Measurements from ENCODE around the gene DNPEP.
"Not testable (repeated sequence)": the region's sequence is repeated elsewhere in the genome, so short reads cannot be mapped to it uniquely, and the experiment has no call there.

Gene DNPEP

DNA sequence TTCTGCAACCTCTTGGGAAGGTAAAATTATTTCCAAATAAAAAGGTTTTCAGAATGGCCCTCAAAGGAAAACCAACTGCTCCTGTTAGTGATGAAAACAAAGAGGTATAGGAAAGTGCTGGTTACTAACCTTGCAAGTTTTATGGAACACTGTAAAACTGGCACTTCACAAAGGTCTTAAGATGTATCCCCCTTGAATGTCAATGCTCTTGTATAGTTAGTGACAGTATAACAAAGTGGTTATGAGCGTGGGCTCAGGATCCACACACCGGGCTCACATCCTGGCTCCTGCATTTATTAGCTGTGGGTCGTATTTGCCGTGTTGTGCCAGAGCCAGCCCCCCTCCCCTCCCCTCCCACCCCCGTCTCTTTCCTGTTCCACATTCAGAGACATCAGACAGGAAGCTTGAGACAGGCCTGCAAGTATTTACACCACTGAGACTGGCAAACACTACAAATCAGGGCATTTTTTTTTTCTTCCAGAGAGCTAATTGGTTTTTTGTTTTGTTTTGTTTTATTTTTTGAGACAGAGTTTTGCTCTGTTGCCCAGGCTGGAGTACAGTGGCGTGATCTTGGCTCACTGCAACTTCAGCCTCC, 9.2 kb upstream of the DNPEP start:
- Histone ChIP-seq H3K27ac (ENCODE audit: low read depth, low read length) (no peak overlapping the region), H3K4me1 (ENCODE audit: insufficient read depth, low read length) (peaks cover 1% of the 10 kb centered on the region; the same call in 1 of the 2 replicates), H3K9me3 (ENCODE audit: insufficient read depth, low read depth, low read length) (no peaks in the 10 kb centered on the region), H3K36me3 (ENCODE audit: insufficient read depth, low read length) (no peaks in the 10 kb centered on the region), H3K27me3 (ENCODE audit: insufficient read depth, low read length) (no peaks in the 10 kb centered on the region), H3K4me3 (ENCODE audit: low read length) (no peak overlapping the region), H3K9ac (ENCODE audit: low read depth, low read length) (no peak overlapping the region)
- 86% methylated on average over 6 of the region's 6 CpGs for WGBS

DNA sequence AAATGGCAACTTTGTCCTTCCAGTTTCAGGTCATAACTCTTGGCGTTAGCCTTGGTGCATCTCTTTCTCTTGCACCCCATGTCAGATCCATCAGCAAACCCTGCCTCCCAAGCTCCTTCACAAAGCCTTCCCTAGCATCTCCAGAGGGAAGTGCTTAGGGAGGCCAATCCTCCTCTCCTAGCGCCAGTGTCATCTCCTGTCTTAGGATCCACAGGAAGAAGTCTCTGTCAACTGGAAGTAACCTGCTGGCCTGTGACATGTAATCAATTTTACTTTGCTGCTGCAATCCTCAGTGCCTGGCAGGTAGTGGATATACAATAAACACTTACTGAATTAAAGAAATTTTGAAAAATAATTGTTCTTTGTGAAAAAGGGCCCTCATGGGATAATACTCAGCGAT, 7.9 kb upstream of the DNPEP start:
- no peaks in the 10 kb centered on the region for H3K36me3 ChIP-seq (ENCODE audit: insufficient read depth, low read length)
- H3K4me1 ChIP-seq (ENCODE audit: insufficient read depth, low read length): no peaks in the 10 kb centered on the region
- H3K27ac ChIP-seq (ENCODE audit: low read depth, low read length): no peak overlapping the region
- H3K27me3 ChIP-seq (ENCODE audit: insufficient read depth, low read length): no peaks in the 10 kb centered on the region
- H3K4me3 ChIP-seq (ENCODE audit: low read length): no peak overlapping the region
- 92% methylated on average over 3 of the region's 3 CpGs for WGBS
- no peaks in the 10 kb centered on the region for H3K9me3 ChIP-seq (ENCODE audit: insufficient read depth, low read depth, low read length)
- H3K9ac ChIP-seq (ENCODE audit: low read depth, low read length): no peak overlapping the region

DNA sequence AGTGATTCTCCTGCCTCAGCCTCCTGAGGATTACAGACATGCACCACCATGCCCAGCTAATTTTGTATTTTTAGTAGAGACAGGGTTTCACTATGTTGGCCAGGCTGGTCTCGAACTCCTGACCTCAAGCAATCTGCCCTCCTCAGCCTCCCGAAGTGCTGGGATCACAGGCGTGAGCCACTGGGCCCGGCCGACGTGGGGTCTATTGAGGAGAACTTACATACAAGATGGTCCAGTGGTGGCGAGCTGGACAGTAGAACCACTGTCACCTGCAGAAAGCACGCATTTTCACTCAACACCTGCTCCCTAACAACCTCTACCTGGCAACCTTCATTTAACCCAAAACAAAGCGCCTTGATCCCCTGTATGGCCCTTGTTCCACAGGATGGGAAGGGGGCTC, 7.3 kb upstream of the DNPEP start:
- not testable (repeated sequence) for H3K9ac ChIP-seq (ENCODE audit: low read depth, low read length); H3K9me3 ChIP-seq (ENCODE audit: insufficient read depth, low read depth, low read length); H3K27me3 ChIP-seq (ENCODE audit: insufficient read depth, low read length); H3K4me3 ChIP-seq (ENCODE audit: low read length); H3K4me1 ChIP-seq (ENCODE audit: insufficient read depth, low read length); H3K36me3 ChIP-seq (ENCODE audit: insufficient read depth, low read length); H3K27ac ChIP-seq (ENCODE audit: low read depth, low read length)
- 94% methylated on average over 9 of the region's 9 CpGs for WGBS

GRCh38 chr2:219392754-219393153, 5.0 kb upstream of the DNPEP start:
- Histone ChIP-seq H3K9ac (ENCODE audit: low read depth, low read length) (no peak overlapping the region), H3K27ac (ENCODE audit: low read depth, low read length) (no peak overlapping the region), H3K4me1 (ENCODE audit: insufficient read depth, low read length) (0 out of 2 replicates have a peak, but pooled peaks cover 2% of the 10 kb centered on the region), H3K36me3 (ENCODE audit: insufficient read depth, low read length) (no peaks in the 10 kb centered on the region), H3K4me3 (ENCODE audit: low read length) (no peak overlapping the region), H3K9me3 (ENCODE audit: insufficient read depth, low read depth, low read length) (no peaks in the 10 kb centered on the region), H3K27me3 (ENCODE audit: insufficient read depth, low read length) (no peaks in the 10 kb centered on the region)
- WGBS: 94% methylated on average over 9 of the region's 9 CpGs

DNA sequence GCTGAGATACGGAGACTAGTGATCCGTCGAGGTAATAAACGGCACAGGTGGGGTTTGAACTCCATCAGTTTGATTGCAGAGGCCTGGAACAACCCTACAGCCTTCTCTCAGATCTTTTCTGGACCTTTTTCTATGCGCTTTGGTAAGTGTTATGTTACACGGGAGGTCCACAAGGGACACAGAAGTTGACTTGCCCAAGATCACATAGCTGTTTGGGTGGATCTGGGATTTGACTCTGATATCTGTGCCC, 1.1 kb upstream of the DNPEP start:
- H3K4me3 ChIP-seq (ENCODE audit: low read length): peak overlapping the region; percentile 65
- H3K36me3 ChIP-seq (ENCODE audit: insufficient read depth, low read length): peaks cover 21% of the 10 kb centered on the region
- WGBS: 72% methylated on average over 6 of the region's 6 CpGs
- H3K27me3 ChIP-seq (ENCODE audit: insufficient read depth, low read length): no peaks in the 10 kb centered on the region
- H3K9ac ChIP-seq (ENCODE audit: low read depth, low read length): peak overlapping the region; percentile 43
- H3K27ac ChIP-seq (ENCODE audit: low read depth, low read length): no peak overlapping the region
- H3K4me1 ChIP-seq (ENCODE audit: insufficient read depth, low read length): 0 out of 2 replicates have a peak, but pooled peaks cover 2% of the 10 kb centered on the region
- no peaks in the 10 kb centered on the region for H3K9me3 ChIP-seq (ENCODE audit: insufficient read depth, low read depth, low read length)

DNA sequence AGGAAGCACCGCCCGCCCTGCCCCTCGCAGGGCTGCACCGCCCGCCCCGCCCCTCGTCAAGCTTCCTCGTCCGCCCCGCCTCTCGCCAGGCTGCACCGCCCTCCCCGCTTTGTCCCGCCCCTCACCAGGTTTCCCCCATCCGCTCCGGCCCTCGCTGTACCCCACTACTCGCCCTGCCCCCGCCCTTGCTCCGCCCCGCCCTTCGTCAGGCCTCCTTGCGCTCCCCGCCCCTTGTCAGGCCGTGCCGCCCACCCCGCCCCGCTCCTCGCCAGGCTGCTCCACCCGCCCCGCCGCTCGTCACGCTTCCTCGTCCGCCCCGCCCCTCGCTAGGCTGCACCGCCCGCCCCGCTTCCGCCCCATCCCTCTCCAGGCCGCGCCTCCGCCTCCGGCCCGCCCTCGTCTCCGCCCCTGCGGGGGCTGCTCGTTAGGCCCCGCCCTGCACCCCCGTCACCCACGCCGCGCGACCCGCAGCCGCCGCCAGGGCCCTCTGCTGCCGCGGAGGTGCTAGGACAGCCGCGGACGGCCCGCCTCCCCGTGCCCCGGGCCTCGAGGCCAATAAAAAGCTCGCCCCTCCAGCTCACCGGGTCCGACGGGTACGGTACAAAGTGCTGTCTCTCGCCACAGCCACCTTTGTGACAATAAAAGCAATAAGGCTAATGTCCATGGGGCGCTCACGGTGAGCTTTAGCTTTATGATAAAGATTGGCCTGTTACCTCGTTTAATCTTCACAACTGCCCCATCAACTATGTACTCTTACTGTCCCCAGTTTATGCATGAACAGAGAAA, 602 bp upstream of the DNPEP start:
- H3K27me3 ChIP-seq (ENCODE audit: insufficient read depth, low read length): no peaks in the 10 kb centered on the region

DNA sequence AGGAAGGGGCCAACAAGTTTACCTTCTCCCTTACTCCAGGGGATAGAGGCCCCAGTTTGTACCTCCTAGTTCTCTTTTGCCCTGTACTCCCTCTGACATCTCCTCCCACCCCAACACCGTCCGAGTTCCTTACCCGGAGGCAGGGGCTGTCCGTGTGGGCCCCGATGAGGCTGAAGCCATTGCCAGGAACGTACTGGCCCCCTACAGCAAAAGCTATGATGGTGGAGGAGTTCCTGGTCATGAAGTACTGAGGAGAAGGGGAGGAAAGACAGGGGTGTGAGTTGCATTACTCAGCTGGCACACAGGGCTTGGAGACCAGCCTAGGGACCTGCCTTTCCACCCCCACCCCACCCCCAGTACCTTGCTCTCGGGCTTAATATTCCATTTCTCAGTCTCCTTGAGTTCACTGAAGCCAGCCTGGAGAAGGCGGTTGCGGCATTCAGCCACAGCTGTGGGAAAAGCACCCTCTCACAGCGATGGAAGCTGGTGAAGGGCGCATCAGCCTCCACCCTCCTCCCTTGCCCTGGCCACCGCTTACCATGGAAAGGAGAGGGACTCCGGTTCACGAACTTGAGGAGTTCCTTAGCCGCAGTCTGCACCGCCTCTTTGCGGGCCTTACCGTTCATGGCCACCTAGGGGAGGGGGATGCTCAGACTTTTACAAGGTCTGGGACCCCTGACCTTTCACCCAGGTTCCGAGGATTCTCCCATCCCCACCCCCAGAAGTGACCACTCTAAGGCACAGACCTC, 1.0 kb downstream of the DNPEP start:
- H3K4me3 ChIP-seq (ENCODE audit: low read length): peak overlapping the region; percentile 90
- H3K4me1 ChIP-seq (ENCODE audit: insufficient read depth, low read length): 0 out of 2 replicates have a peak, but pooled peaks cover 2% of the 10 kb centered on the region
- no peaks in the 10 kb centered on the region for H3K9me3 ChIP-seq (ENCODE audit: insufficient read depth, low read depth, low read length)
- peak overlapping the region; percentile 88 for H3K9ac ChIP-seq (ENCODE audit: low read depth, low read length)
- no peaks in the 10 kb centered on the region for H3K27me3 ChIP-seq (ENCODE audit: insufficient read depth, low read length)
- H3K36me3 ChIP-seq (ENCODE audit: insufficient read depth, low read length): peaks cover 42% of the 10 kb centered on the region
- 56% methylated on average over 19 of the region's 19 CpGs for WGBS
- no peak overlapping the region for H3K27ac ChIP-seq (ENCODE audit: low read depth, low read length)

More for the DNA sequence above, 602 bp upstream of the DNPEP start:
- WGBS: under 1% methylated on average over 78 of the region's 78 CpGs
- peaks cover 26% of the 10 kb centered on the region for H3K36me3 ChIP-seq (ENCODE audit: insufficient read depth, low read length)
- H3K4me3 ChIP-seq (ENCODE audit: low read length): peak overlapping the region; percentile 65
- no peaks in the 10 kb centered on the region for H3K9me3 ChIP-seq (ENCODE audit: insufficient read depth, low read depth, low read length)
- 0 out of 2 replicates have a peak, but pooled peaks cover 2% of the 10 kb centered on the region for H3K4me1 ChIP-seq (ENCODE audit: insufficient read depth, low read length)
- peak overlapping the region; percentile 43 for H3K9ac ChIP-seq (ENCODE audit: low read depth, low read length)
- no peak overlapping the region for H3K27ac ChIP-seq (ENCODE audit: low read depth, low read length)

- 96% methylated on average over 19 of the region's 19 CpGs for WGBS
- H3K4me3 ChIP-seq (ENCODE audit: low read length): no peak overlapping the region
- H3K9ac ChIP-seq (ENCODE audit: low read depth, low read length): no peak overlapping the region
- 0 out of 2 replicates have a peak, but pooled peaks cover 2% of the 10 kb centered on the region for H3K4me1 ChIP-seq (ENCODE audit: insufficient read depth, low read length)
- no peaks in the 10 kb centered on the region for H3K27me3 ChIP-seq (ENCODE audit: insufficient read depth, low read length)
- H3K36me3 ChIP-seq (ENCODE audit: insufficient read depth, low read length): peaks cover 48% of the 10 kb centered on the region
- H3K27ac ChIP-seq (ENCODE audit: low read depth, low read length): no peak overlapping the region
- no peaks in the 10 kb centered on the region for H3K9me3 ChIP-seq (ENCODE audit: insufficient read depth, low read depth, low read length)
Measured at GRCh38 chr2:219385958-219386520, 1.7 kb downstream of the DNPEP start.

GRCh38 chr2:219384859-219385258, 2.9 kb downstream of the DNPEP start:
- Histone ChIP-seq H3K4me1 (ENCODE audit: insufficient read depth, low read length) (0 out of 2 replicates have a peak, but pooled peaks cover 2% of the 10 kb centered on the region), H3K36me3 (ENCODE audit: insufficient read depth, low read length) (peaks cover 55% of the 10 kb centered on the region), H3K27ac (ENCODE audit: low read depth, low read length) (no peak overlapping the region), H3K4me3 (ENCODE audit: low read length) (no peak overlapping the region), H3K9me3 (ENCODE audit: insufficient read depth, low read depth, low read length) (no peaks in the 10 kb centered on the region), H3K27me3 (ENCODE audit: insufficient read depth, low read length) (no peaks in the 10 kb centered on the region), H3K9ac (ENCODE audit: low read depth, low read length) (no peak overlapping the region)
- 92% methylated on average over 2 of the region's 2 CpGs for WGBS

DNA sequence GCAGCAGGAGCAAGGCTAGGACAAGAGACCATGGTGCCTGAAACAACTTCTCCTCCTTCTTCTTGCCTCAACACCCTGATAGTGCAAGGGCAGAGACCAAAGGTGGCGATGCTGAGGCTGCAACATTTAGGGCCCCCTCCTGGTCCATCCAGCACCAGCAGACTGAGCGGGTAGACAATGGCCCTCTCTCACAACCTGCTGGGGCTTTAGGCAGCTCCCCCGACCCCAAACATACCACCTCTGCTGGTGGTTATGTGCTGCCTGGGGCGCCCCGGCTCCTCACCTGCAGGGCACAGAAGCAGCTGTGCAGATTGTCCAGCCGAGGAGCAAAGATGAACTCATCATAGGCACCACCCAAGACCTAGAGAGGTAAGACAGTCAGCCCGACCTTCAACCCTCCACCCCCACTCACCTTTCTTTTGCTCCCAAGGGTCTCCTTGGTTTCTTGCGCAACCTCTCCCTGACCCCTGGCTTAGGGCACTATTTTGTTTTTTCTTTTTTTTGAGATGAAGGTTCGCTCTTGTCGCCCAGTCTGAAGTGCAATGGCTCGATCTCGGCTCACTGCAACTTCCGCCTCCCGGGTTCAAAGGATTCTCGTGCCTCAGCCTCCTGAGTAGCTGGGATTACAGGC, 3.5 kb downstream of the DNPEP start:
- WGBS: 82% methylated on average over 15 of the region's 15 CpGs
- H3K9me3 ChIP-seq (ENCODE audit: insufficient read depth, low read depth, low read length): no peaks in the 10 kb centered on the region
- no peak overlapping the region for H3K4me3 ChIP-seq (ENCODE audit: low read length)
- H3K27ac ChIP-seq (ENCODE audit: low read depth, low read length): no peak overlapping the region
- H3K36me3 ChIP-seq (ENCODE audit: insufficient read depth, low read length): peaks cover 55% of the 10 kb centered on the region
- H3K4me1 ChIP-seq (ENCODE audit: insufficient read depth, low read length): 0 out of 2 replicates have a peak, but pooled peaks cover 2% of the 10 kb centered on the region
- H3K9ac ChIP-seq (ENCODE audit: low read depth, low read length): no peak overlapping the region
- no peaks in the 10 kb centered on the region for H3K27me3 ChIP-seq (ENCODE audit: insufficient read depth, low read length)
